HG03571 (cell line): ENCODE measurements around the gene C3orf20.

ENCODE experiments used
- ATAC-seq: cut with Tn5 transposase; IDR thresholded peaks from one replicate; pipeline ENCODE4 v1.9.1; 2021; ENCODE audit not compliant: unreplicated experiment

C3orf20 gene

DNA sequence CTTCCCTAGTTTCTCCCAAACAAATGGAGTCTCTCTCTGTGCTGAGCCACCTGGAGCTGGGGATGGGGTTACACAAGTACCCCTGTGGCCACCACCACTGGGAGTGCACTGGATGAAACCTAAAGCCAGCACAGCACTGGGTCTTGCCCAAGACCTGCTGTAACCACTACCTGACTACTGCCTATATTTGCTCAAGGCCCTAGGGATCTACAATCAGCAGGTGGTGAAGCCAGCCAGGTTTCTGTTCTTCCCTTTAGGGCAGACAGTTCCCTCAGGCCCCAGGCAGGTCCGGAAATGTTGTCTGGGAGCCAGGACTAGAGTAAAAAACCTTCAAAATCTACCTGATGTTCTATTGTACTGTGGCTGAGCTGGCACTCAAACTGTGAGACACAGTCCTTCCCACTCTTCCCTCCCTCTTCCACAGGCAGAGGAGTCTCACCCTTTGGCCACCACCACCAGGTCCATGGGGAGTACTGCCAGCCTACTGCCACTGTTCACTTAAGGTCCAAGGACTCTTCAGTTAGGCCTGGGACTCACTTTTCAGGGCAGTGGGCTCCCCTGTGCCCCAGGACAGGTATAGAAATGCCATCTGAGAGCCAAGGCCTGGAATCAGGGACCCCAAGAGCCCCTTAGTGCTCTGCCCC lies 23.8 kb downstream of the C3orf20 start:
- no peak for ATAC-seq

DNA sequence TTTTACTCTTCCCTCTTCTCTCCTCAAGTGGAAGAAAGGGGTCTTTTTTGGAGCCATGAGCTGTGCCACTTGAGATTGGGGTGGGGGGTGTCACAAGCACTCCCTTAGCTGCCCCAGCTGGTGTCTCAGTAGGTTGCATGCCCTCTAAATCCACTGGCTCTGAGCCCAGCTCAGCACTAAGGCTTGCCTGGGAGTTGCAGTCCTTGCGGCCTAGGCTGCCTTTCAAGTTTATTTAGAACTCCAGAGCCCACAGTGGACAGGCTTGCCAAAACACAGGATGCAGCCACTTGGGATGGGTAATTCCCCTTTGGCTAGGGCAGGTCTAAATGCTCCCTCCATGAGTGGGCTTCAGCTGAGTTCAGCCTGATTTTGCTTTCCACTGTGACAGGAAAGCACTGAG lies 24.7 kb downstream of the C3orf20 start:
- no peak for ATAC-seq

- ATAC-seq = no peak
Measured at GRCh38 chr3:14700891-14701290, 25.9 kb downstream of the C3orf20 start.

DNA sequence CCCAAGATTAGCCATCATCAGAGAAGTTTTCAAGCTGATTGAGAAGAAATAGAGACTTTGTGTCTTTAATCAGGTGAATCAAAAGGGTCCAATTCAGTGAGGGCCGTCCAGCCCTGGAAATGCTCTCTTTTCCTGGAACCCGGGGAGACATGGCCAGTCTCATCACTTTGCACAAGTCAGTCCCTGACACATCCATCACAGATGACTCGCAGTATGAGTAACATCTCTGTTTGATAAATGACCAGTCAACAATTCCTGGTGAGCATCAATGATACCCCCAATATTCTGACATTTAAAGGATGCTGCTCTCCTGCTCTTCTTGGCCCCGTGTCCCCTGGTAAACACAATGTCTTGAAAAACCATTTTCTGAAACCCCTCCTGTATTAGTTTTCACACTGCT lies 26.7 kb downstream of the C3orf20 start:
- ATAC-seq = no peak

GRCh38 chr3:14703128-14703750 lies 28.3 kb downstream of the C3orf20 start:
- ATAC-seq = no peak

- ATAC-seq = no peak
Measured at GRCh38 chr3:14703791-14704190, 28.9 kb downstream of the C3orf20 start.

GRCh38 chr3:14706096-14706495 lies 31.2 kb downstream of the C3orf20 start:
- ATAC-seq = no peak

GRCh38 chr3:14716591-14716990 lies 41.6 kb downstream of the C3orf20 start:
- no peak for ATAC-seq

DNA sequence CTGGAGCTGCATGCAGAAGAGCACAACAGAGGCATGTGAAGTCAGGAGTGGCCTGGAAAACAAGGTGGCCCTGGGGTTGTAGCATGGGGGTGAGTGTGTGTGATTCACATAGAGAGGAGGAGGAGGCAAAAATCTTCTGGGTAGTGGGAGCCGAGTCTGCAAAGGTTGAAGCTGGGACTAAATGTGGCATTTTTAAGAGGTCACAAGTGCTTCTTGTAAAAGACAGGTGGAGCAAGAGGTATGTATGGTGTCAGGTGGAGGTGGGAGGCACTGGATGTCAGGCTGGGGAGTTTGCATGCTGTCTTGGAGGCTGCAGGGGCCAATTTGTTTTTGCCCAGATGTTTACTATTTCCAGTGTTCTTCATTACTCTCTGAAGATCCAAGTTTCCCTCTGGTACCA lies 42.4 kb downstream of the C3orf20 start:
- no peak for ATAC-seq

GRCh38 chr3:14718539-14718938 lies 43.6 kb downstream of the C3orf20 start:
- no peak for ATAC-seq

- no peak for ATAC-seq
Measured at GRCh38 chr3:14719006-14719405, 44.1 kb downstream of the C3orf20 start.

DNA sequence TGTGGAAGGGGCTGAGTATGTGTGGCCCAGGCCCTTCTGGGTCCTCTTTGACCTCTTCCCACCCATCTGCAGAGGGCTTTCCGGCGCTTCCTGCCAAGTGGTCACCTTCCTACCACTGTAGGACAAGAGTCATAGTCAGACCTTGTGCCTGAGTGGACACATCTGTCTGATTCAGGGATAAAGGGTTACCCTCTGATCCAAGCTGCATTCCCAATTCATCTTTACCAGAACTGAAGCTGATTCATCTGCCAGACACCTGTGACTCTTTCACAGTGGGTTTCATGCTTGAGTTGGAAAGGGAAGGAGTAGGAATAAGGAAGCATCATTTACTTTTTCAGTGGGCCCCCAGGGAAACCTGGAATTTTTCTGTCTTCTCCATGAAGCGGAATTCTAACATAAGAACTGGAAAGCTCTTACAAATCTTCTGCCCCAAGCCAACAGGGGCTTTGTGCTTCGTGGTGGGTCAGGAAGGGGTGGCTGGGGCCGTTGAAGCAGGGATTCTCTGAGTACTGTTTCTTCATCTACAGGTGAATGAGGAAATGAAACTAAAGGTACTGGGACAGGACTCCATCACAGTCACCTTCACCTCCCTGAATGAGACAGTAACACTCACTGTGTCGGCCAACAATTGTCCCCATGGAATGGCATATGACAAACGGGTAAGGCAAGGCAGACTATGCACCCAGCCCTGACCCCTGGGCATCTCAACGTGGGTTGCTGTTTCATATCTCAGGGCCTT lies 46.4 kb downstream of the C3orf20 start:
- ATAC-seq = no peak

DNA sequence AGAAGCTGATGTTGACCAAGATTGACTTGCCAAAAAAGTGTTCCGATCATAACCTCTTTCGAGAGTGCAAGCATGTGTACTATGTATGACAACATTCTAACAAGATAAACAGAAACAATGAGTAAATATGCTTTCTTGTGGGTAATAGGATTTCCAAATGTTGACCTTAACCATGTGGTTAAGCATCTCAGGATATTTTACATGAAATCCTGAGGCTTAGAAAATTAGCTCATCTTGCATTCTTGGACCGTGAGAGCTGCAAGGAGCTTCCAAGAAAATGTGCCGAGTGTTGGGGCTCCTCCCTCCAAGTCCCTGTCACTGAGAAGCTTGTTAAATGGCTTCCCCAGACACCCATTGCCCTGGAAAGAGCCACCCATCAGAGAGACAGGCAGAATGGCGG lies 50.1 kb downstream of the C3orf20 start:
- ATAC-seq = no peak

GRCh38 chr3:14725564-14726440 lies 50.9 kb downstream of the C3orf20 start:
- no peak for ATAC-seq

DNA sequence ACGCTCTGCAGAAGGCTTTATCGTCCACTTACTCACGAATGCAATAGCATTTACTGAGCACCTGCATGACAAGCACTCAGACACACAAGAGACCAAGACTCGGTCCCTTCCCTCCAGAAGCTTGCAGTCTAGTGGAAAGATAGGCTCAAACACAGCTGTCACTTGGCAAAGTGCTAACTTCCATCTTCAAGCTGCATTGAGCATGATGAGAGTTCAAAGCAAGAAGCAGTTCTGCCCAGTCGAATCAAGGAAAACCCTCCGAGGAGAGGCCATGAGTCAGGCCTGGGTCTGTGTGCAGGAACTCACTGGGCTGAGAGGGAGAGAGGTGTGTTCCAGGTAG lies 51.5 kb downstream of the C3orf20 start:
- ATAC-seq = no peak

DNA sequence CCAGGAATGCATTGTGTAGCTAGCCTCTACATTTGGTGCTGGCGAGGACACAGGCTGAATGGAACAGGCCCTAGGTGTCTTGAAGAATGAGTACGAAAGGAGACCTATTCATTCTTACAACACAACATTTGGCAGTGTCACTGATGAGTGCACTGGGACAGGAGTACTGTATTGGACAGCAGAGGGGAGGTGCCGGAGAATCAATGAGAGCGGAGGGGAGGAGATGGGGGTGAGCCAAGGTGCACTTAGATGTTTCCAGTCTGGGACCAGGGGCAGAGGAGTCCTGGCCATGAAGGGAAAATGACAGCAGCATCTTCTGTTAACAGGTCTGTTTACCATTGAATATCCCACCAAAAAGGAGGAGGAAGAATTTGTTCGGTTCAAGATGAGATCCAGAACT lies 53.2 kb downstream of the C3orf20 start:
- no peak for ATAC-seq

DNA sequence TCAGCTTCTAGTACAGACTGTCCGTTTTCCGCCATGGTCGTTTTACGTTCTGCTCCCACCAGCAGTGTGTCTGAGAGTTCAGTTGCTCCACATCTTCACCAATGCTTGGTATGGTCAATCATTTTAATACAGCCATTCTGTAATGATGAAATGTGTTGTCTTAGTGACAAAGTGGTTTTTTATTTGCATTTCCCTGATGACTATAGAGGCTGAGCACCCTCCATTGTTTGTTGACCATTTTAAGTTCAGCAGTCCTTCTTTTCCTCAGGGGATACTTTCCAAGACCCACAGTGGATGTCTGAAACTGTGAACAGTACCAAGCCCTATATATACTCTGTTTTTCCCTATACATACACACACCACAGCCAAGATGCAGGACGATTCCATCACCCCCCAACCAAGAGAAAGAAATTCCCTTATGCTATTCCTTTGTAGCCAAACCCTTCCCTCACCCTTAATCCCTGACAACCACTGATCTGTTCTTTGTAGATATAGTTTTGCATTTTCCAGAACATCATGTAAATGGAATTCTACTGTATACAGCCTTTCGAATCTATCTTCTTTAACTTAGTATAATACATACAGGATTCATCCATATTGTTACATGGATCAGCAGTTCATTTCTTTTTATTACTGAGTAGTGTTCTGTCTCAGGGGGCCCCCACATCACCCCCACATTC lies 55.9 kb downstream of the C3orf20 start:
- no peak for ATAC-seq

- ATAC-seq = no peak
Measured at GRCh38 chr3:14740983-14741382, 66.0 kb downstream of the C3orf20 start.

- ATAC-seq = no peak
Measured at GRCh38 chr3:14741510-14741909, 66.6 kb downstream of the C3orf20 start.

DNA sequence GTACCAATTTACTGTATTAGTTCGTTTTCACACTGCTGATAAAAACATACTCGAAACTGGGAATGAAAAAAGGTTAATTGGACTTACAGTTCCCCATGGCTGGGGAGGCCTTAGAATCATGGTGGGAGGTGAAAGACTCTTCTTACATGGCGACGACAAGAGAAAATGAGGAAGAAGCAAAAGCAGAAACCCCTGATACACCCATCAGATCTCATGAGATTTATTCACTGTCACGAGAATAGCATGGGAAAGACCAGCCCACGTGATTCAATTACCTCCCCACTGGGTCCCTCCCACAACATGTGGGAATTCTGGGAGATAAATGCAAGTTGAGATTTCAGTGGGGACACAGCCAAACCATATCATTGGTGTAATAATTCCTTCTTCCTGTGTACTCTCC lies 69.6 kb downstream of the C3orf20 start:
- ATAC-seq = no peak

GRCh38 chr3:14750650-14751049 lies 75.7 kb downstream of the C3orf20 start:
- no peak for ATAC-seq
